Cardiac muscle cell (in vitro differentiated cells and primary cell): ENCODE data around the gene CBR3. TPM values are rescaled to one million over a fixed set of nuclear protein-coding genes. Genes with fewer than 3 reads are reported as not detected.

Source experiments
- DNase-seq, 2 donors: peaks; one replicate each; pipeline versions ENCODE4 v3.0.0 to v3.0.0-alpha.2; 2010 to 2017; ENCODE audit warnings: low read depth in 1 of 2, low spot score in 1 of 2
- H3K27ac ChIP-seq: fragments of 200-600 bp; sonication (generic); 2 replicates; pipeline ENCODE4 v1.5.1; 2016
- H3K27me3 ChIP-seq: fragments of 200-600 bp; sonication (generic); 2 replicates; pipeline ENCODE4 v1.6.0; 2016; ENCODE audit warnings: control low read depth
- H3K36me3 ChIP-seq: fragments of 200-600 bp; sonication (generic); 2 replicates; pipeline ENCODE4 v1.5.1; 2016; ENCODE audit warnings: control low read depth
- H3K4me1 ChIP-seq: fragments of 200-600 bp; sonication (generic); 2 replicates; pipeline ENCODE4 v1.8.1; 2017; ENCODE audit warnings: low read depth, mild to moderate bottlenecking, mixed run types
- H3K4me3 ChIP-seq: fragments of 200-600 bp; sonication (generic); 2 replicates; pipeline ENCODE4 v1.5.1; 2016; ENCODE audit warnings: mild to moderate bottlenecking
- H3K9me3 ChIP-seq: fragments of 200-600 bp; sonication (generic); 2 replicates; pipeline ENCODE4 v1.5.1; 2017; ENCODE audit warnings: low read depth, mild to moderate bottlenecking, control low read depth
- CTCF ChIP-seq: IDR thresholded peaks from 2 replicates; pipeline ENCODE4 v1.5.1; 2012; ENCODE audit warnings: low read depth, mild to moderate bottlenecking, low read length
- polyA plus RNA-seq: library from polyadenylated mRNA; unstranded; fragments of >200 nt; fragmentation: Nextera tagmentation; extraction: Ambion mirVana; gene quantifications from 2 replicates; pipeline ENCODE4 v1.2.1, GENCODE V29; 2016
- total RNA-seq: library from RNA; depleted of rRNA; stranded (reverse); fragments of >200 nt; gene quantifications from 2 replicates; pipeline ENCODE4 v1.2.3, GENCODE V29; 2016

CBR3 gene
- total and polyA plus RNA-seq, 2 experiments from 2014 or later: not detected

DNA sequence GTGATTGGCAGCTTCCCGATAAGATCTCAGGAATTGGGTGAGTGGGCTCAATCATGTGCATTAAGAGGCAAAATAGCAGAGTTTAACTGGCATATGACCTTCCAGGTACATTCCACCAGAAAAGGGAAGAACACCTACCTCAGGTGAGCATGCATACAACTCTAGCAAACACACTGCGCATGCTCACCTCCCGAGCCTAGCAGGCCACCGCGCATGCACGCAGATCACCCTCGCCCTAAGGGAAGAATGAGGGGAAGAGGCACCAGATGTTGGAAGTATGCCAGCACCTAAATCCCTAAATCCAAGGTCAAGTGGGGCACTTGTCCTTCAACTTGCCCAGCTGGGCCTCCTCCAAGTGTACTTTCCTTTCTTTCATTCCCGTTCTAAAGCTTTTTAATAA lies 23.6 kb upstream of the CBR3 start:
- Histone ChIP-seq H3K4me1 (no peaks in the 10 kb centered on the region), H3K36me3 (no peaks in the 10 kb centered on the region), H3K9me3 (no peaks in the 10 kb centered on the region), H3K4me3 (no peak overlapping the region), H3K27ac (no peak overlapping the region), H3K27me3 (peaks cover under 1% of the 10 kb centered on the region)
- no peak for DNase-seq
- no peak for TF ChIP-seq CTCF

GRCh38 chr21:36113647-36114428 lies 21.0 kb upstream of the CBR3 start:
- no peaks in the 10 kb centered on the region for H3K27me3 ChIP-seq

GRCh38 chr21:36115138-36115730 lies 19.6 kb upstream of the CBR3 start:
- no peak for DNase-seq
- Histone ChIP-seq H3K36me3 (no peaks in the 10 kb centered on the region), H3K9me3 (no peaks in the 10 kb centered on the region), H3K4me3 (no peak overlapping the region), H3K27ac (no peak overlapping the region), H3K4me1 (no peaks in the 10 kb centered on the region), H3K27me3 (no peaks in the 10 kb centered on the region)
- TF ChIP-seq CTCF: no peak

More at GRCh38 chr21:36113647-36114428, 21.0 kb upstream of the CBR3 start:
- no peak overlapping the region for H3K4me3 ChIP-seq
- no peaks in the 10 kb centered on the region for H3K4me1 ChIP-seq
- no peaks in the 10 kb centered on the region for H3K36me3 ChIP-seq
- no peaks in the 10 kb centered on the region for H3K9me3 ChIP-seq
- no peak for DNase-seq
- no peak overlapping the region for H3K27ac ChIP-seq
- no peak for TF ChIP-seq CTCF

DNA sequence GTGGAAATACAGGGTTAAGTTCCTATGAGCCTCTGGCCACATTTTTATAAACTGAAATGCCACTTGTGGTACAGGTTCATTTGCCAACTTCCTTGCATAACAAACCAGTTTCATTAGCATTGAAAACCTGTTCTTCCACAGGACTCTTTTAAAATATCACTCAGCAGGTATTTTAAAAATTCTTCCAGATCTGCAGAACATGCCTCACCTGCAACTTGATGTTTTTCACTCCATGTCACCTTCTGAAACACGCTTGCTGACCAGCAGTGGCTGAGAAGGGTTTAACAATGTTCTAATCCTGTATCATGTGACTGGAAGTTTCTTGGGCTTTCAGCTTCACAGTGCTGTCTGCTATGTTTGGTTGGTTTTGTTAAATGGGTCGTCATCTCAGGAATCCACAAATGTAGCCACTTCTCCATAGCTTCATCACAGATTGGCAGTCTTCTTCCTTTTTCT lies 17.6 kb upstream of the CBR3 start:
- Histone ChIP-seq H3K4me3 (no peak overlapping the region), H3K27me3 (no peaks in the 10 kb centered on the region), H3K4me1 (no peaks in the 10 kb centered on the region), H3K9me3 (no peaks in the 10 kb centered on the region), H3K27ac (no peak overlapping the region), H3K36me3 (no peaks in the 10 kb centered on the region)
- no peak for DNase-seq
- no peak for TF ChIP-seq CTCF

GRCh38 chr21:36120304-36120888 lies 14.5 kb upstream of the CBR3 start:
- Histone ChIP-seq H3K27ac (no peak overlapping the region), H3K9me3 (no peaks in the 10 kb centered on the region), H3K4me3 (no peak overlapping the region), H3K4me1 (no peaks in the 10 kb centered on the region), H3K36me3 (no peaks in the 10 kb centered on the region), H3K27me3 (no peaks in the 10 kb centered on the region)
- DNase-seq: peak in 1 of 2 donors; percentile 19
- TF ChIP-seq CTCF: no peak
